ENCODE results near the gene CWF19L1.

Gene CWF19L1

DNA sequence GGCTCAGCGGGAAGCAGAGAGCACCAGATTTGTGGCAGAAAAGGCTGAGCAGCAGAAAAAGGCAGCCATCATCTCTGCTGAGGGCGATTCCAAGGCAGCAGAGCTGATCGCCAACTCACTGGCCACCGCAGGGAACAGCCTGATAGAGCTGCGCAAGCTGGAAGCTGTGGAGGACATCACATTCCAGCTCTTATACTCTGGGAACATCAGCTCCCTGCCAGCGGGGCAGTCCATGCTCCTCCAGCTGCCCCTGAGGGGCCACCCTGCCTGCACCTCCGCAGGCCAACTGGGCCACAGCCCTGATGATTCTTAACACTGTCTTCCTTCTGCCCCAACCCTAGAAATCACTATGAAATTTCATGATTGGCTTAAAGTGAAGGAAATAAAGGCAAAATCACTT, 18.6 kb downstream of the CWF19L1 start:
- no peak for DNase-seq

DNA sequence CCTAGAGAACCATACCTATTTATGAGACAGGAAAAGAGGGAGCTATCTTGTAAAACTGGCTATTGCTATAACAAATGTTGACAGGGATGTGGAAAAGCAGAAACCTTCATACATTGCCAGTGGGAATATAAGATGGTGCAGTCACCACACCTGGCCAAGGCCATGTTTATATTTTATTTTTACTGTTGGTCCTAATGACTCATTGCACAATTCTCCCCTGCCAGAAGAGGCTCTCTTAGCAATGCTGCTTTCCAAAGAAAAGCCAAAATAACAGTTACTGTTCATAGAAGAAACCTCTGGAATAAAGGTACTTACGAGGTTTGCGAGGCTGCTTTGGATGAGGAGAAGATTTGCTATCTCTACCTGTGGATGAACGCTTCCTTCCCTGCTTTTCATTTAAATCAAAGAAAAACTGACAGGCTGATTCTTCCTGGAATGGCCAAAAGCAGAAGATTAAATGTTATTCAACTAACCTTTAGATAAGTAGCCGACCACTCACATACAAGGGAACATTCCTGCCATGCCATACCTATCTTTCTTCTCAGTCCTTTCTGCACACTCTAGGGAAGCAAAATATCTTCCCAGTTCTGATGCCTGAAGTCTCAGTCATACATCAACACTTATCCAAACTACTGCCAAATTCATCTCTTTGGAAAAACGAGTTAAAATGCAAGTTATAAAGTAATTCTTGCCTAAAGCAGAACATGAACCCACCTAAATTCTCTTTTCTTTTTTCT, 21.8 kb downstream of the CWF19L1 start:
- no peak for DNase-seq

DNA sequence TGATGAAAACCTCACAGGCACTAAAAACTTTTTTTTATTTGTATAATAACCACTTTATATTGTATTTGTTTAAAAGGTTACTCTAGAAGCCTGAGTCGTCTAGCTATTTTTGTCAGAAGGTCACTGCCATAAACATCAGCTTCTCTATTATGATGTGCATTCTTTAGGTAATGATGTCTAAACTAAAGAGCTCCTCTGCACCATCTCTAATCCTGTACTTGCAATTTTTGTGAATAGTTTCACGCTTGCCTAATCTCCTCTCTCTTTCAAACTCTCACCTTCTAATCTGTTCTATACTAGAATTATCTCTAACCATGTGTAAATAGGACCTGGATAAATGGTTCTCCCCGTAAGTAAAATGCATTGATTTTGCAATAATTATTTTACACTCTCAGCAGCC, 27.6 kb downstream of the CWF19L1 start:
- no peak for DNase-seq

DNA sequence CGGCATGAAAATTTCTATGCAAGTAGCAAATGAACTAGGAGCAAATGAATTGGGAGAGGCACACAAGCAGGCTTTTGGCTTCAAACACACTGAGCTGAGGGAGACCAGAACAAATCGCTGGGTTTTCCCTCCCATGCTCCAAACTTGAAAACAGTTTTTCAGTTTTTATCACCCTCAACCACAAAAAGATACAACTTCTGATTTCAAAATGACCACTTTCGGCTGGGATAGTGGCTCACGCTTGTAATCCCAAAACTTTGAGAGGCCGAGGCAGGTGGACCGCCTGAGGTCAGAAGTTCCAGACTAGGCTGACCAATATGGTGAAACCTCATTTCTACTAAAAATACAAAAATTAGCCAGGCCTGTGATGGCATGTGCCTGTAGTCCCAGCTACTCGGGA, 29.0 kb downstream of the CWF19L1 start:
- DNase-seq = no peak

DNA sequence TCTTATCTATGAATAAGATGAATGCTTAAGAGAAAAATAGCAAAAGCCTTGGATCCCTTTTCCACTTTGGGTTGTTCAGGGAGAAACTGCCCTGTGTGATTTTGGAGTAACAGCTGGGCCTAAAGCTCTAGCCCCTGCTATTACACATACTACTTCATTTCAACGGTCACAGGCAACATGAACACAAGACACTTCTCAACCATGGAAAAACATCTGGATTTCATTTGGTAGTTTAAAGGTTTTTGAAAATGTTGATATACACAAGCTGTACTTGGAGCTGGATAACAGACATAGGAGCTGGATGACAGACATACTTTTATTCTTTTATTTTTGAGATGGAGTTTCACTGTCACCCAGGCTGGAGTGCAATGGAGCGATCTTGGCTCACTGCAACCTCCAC, 35.3 kb downstream of the CWF19L1 start:
- no peak for DNase-seq

DNA sequence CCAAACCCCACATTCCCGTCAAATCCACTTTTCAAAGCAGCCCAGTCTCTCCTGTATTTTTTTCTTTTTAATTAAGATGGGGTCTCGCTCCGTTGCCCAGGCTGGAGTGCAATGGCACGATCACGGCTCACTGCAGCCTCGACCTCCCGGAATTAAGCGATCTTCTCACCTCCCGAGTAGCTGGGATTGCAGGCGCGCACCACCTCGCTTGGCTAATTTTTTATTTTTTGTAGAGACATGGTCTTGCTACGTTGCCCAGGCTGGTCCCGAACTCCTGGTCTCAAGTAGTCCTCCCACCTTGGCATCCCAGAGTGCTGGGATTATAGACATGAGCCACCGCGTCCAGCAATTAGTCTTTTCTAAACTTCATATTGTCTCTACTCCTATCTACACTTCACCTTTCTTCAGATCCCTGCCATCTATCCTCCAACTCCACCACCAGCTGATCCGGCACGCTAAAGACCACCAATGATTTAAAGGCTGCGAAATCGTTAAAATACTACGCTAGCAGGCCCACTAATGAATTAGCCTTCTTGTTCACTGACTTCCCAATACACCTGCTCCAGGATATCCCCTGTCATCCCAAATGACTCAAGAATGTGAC, 37.5 kb downstream of the CWF19L1 start:
- DNase-seq = no peak

DNA sequence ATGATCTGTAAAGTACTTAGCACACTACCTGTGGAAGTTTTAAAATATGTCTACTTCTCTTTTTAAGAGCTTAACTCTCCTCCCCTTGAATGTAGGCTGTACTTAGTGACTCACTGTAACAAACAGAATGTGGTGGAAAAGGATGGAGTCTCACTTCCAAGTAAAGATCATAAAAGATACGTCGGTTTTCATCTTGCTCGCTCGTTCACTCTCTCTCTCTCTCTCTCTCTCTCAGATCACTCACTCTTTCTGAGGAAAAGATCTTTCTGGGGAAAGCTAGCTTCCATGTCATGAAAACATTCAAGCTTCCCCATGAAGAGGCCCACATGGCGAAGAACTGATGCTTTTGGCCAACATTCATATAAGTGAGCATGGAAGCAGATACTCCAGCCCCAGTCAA, 43.6 kb downstream of the CWF19L1 start:
- no peak for DNase-seq

DNA sequence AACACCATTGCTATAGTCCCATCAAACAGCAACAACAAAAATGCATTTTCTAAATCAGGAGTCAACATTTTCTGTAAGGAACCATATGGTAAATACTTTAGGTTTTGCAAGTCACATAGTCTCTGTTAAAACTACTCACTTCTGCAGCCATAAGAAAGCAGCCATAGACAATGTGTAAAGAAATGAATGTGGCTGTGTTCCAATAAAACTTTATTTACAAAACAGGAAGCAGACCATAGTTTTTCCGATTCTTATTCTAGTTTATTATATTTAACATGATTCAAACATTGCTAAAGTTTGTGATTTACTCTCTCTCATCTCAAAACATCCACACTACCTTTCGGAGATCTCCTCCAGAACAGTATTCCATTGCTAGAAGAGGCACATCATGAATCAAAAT, 44.9 kb downstream of the CWF19L1 start:
- DNase-seq = no peak

DNA sequence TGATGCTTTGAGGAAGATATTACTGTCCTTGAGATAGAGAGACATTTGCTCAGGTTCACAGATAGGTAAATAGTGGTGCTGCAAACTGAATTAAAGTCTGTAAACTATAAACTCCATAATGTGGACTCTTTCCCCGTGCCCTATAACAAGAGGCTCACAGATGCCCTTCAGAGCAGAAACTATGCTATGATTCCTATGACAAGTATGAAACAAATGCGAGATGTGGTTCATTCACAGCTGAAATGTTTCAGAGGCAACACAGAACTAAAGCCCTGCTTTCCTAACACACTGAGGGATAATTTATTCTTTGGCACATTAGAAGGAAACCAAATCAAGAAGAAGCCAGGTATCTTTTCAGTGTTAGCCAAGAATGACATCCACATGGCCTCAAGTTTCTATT, 51.4 kb downstream of the CWF19L1 start:
- DNase-seq = no peak

DNA sequence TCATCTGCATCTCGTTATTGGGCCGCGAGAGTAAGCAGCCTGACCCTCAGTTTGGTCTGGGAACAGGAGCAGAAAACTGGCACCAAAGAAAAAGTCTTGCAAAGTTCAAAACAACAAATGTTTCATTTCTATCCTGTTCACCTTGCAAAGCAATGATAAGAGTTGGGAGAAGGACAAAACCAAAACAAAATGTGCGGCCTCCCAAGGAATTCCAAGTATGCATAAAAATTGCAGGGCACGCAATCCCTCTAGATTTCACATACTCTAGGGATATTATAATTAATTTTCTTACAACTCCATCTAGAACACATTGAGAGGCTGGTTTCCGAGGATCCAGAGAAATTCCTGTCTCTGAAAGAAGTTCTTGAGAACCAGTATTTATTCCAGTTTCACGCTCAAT, 58.1 kb downstream of the CWF19L1 start:
- DNase-seq = no peak

DNA sequence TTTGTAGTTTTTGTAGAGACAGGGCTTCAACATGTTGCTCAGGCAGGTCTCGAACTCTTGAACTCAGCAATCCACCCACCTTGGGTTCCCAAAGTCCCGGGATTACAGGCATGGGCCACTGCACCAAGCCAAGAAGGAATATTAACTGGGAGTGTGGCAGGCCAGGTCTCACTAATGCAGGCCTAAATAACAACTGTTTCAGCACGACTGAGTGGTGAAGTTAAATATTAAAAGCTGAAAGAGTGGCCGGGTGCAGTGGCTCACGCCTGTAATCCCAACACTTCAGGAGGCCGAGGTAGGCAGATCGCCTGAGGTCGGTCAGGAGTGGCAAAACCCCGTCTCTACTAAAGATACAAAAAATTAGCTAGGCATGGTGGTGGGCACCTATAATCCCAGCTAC, 59.2 kb downstream of the CWF19L1 start:
- no peak for DNase-seq

DNA sequence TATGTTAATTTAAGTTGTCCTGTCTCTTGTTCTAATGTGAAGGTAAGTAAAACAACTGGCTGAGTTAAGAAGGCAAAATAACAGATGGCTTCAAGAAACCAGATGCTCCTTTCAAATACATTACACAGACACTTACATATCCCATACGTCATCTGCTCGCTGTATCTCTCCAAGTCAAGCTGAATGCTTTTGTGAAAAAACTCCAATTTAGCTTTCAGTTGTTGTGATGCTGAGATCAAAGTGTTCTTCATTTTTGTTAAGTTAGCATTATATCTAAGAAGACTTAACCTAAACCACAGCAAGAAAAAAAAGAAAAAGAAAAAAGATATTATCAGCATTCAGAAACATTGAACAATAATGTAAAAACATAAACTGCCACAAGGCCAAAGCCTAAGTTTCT, 63.1 kb downstream of the CWF19L1 start:
- no peak for DNase-seq

DNA sequence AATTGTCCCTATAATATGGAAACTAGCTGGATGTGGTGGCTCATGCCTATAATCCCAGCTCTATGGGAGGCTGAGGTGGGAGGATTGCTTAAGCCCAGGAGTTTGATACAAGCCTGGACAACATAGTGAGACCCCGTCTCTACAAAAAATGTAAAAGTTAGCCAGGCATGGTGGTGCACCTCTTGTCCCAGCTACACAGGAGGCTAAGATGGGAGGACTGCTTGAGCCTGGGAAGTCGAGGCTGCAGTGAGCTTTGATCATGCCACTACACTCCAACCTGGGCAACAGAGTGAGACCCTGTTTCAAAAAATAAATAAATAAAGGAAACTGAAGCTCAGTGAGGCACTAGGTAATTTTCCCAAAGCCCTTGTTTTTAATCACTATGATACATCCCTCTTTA, 65.9 kb downstream of the CWF19L1 start:
- DNase-seq = no peak

DNA sequence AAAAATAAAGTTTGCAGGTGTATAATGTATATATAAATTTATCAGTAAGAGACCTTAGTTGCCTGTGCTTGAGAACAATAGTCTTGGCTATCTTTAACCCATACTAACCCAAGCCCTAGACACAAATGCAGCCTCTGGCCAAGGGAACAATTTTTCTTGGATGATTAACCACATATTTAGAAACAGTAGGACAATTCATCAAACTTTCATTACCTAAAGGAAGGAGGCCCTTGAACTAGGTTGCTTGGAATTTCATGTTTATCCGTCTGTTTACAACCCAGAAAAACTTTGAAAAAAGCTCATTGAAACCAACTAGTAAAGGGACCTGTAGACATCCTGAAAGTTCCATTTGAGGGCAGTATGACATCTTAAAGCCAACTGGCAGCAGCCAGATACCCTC, 72.7 kb downstream of the CWF19L1 start:
- no peak for DNase-seq

DNA sequence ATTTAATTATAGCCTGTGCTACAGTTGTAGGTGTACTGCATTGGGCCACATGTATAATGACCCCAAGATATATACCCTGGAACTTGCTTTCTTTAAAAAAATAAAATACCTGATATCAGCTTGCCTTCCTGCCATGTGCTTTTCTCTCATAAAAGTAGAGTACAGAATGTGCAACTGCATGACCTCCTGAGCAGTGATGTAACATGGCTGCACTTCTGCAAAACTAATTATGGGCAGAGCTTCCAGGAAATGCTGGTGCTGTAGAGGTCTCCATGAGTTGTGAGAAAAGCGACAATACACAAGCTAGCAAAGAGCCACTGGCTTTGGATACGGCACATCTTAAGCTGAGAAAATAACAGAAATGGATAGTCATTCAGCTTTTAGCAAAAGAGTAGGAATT, 75.1 kb downstream of the CWF19L1 start:
- DNase-seq = no peak

DNA sequence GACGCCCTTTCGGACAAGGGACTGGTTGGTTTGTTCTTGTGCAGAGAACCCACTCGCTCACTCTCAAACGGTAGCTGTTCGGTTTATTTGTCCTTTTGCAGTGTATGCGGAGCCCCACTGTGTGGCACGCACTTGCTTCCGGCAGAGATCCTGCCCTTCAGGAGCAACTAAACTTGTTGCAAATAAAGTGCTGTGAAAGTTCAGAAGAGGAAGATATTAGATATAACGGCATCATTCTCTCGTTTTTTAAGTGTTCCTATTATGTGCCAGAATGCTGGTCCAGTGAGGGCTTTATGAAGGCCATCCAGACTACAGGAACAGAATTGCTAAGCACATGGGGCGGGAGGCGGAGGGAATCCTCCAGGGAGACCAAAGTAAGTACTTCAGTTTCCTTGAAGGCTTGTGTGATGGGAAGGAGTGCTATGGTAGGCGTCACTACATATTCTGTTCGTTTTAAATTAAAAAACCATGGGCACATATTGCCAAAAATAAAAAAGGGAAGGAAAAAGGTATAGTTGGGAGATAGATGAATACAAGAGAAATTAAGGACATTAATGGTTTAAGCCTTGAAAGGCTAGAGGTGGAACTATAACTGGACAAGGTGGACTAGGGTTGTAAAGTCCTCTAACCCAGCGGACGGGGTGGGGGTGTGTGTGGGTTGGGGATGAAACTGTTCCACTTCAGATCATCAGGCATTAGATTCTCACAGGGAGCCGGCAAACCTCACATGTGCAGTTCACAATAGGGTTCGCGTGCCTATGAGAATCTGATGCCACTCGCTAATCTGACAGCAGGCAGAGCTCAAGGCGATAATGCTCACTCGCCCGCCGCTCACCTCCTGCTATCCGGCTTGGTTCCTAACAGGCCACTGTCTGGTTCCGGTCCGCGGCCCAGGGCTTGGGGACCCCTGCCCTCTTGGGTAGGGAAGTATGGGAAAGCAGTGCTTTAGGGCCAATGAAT, 80.9 kb downstream of the CWF19L1 start:
- DNase-seq = no peak

DNA sequence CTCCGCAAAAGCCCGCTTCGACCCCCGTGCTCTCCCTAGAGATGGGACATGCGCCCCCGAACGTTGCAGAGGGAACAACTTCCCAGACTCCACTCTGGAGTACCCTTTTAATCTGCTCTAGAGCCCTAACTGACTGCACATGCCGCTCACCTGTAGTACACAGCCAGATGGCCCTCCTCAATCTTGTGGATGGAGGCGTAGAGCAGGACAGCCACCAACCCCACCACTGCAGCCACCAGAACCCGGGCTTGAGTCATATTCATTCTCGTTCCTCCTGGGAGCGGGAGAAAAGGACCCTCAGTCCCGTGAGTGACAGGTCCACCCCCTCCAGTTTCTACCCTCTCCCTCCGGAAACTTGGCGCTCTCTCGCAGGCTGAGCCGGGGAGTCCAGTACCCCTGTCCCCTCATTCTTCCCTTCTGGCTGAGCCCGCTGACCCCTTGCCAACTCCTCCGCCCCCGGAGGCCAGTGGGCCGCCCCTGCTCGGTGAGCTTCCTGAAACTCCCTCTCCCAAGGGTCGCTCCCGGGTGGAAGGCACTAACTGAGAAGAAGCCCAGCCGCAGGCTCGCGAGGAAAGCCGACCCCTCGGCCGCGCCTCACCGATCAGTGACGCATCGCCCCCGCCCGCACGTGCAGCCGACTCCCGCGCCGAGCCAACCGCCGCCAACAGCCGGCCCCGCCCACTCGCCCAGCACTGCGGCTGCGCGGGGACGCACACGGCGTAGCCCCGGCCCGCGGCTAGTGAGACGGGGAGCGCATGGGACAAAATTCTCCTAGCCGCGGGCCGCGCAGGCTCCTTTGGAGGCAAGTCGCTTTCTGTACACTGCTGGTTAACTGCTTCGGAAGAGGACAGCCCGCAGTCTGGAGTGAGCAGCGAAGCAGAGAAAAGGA, 81.8 kb downstream of the CWF19L1 start, which contains the start of gene ERLIN1:
Gene ERLIN1 (minus strand): TSS at position 666 of the 889 bp plus-strand sequence. CDS start 403 bp downstream, at position 263.
- peak; percentile 81 for DNase-seq

DNA sequence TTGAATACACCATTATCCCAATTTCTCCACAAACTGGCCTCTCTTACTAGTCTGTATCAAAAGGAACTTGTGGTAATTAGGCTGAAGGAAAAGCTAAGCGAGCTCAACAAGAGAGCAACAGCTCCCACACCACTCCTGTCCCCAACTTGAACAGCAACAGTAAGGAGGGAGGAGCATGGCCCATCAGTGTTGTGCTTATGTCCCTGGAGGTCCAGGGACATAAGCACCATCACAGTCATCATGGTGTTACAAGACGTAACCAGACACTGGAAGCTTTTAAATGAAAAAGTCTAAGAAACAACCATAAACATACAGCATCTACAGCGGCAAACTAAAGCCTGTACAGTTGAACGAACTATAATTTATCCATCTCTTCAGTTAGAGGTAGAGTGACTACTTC, 82.6 kb downstream of the CWF19L1 start:
- DNase-seq = no peak

DNA sequence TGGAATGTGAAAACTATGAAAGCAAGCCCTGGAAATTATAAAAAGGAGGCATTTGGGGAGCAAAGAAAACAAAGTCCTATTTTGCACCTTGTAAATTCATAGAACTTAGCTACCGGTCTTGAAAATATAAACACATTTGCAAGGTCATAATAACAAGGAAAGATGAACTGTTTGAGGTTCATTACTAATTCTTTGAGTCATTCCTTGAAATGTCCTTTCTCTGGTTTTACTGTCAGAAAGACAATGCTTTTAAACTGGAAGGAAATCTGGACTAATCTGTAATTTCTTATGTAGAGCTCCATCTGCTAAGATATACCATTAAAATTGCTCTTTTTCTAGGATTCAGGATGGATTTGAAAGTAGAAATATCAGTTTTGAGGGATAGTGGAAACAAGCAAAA, 83.0 kb downstream of the CWF19L1 start:
- no peak for DNase-seq

DNA sequence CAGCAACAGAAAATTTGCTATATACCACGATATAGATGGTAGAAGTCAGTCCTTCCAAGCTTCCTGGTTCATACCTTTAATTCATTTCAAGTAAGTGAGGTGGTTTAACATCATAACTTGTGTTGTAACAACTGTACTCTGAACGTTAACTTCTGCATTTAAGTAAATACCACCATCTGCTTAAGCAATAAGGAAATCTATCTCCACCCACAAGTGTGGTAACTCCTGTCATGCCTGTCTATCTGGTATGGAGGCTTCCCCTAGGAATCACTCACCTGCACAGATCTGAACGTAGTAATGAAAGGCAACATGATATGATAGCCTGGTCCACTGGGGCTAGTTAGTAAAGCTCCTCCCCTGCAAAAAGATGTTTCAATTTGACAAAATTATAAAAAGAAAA, 84.0 kb downstream of the CWF19L1 start:
- DNase-seq = no peak

DNA sequence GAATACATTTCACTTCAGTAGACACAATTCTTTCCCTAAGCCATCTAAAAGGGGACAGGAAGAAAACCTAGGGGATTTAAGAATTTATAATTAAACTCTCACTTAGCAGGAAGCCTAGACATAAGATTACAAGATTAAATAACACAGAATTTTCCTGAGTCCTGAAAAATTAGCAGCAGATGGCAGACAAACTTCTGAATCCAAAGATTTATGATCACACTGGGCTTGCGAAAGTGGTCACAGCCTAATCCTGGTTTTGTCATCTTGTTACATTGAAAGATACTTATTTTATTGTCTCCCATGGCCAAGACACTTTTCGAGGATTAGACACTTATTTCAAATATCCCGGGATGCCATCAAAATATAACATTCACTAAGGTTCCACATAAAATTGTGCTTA, 84.5 kb downstream of the CWF19L1 start:
- DNase-seq = no peak
